GM18502 (cell line): ENCODE results near the gene C21orf91.

Experiments used
- ATAC-seq: cut with Tn5 transposase; IDR thresholded peaks from one replicate; pipeline ENCODE4 v1.9.1; 2021; ENCODE audit warnings: mild to moderate bottlenecking; ENCODE audit not compliant: unreplicated experiment, poor library complexity

C21orf91 gene

DNA sequence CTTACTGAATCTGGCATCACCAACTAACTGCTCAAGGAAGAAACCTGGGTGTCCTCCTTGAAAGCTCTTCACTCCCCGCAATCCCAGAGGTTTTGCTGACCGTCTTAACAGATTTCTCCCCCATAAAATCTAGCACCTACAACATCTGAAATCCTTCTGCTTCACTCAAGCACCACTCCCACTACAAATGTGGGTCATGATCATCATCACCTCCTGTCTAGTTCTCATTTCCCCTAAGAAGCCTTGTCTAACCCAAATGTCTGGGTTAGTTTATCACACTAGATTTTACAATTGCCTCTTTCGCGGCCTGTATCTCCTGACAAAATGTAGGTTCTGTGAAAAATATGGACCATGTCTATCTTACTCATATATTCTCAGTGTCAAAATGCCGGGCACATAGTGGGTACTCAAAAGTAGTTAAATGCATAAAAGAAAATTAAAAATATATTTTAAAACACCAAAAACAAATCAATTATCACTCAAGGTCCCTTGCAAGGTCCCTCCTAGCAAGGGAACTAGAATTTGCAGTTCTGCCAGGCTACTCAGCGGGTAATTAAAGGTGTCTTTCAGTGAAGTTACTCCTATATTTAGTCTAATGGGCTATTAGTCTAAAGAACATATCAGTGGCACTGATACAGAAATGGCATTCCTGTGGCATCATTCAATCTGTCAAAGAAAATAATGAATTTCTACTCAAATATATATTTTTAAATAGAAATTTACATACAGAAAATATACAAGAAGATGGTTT, 19.6 kb downstream of the C21orf91 start:
- no peak for ATAC-seq

GRCh38 chr21:17798796-17799195, 20.4 kb downstream of the C21orf91 start:
- ATAC-seq = no peak

DNA sequence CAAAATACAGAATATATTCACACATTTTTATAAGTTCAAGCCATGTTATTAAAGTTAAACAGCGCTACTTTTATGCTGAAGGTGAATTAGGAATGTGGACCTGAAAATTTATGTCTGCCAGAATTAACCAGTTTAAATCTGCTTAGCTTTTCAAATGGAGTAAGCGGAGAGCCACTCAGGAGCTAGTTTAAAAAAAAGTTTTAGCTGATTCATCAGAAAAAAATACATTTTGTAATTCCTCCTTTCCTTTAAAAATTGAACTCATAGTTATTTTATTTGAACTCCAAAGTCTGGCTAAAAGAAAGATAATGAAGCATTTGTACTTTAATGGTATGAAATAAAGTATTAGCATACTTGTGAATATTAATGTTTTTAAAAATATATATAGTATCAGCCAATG, 21.2 kb downstream of the C21orf91 start:
- no peak for ATAC-seq

DNA sequence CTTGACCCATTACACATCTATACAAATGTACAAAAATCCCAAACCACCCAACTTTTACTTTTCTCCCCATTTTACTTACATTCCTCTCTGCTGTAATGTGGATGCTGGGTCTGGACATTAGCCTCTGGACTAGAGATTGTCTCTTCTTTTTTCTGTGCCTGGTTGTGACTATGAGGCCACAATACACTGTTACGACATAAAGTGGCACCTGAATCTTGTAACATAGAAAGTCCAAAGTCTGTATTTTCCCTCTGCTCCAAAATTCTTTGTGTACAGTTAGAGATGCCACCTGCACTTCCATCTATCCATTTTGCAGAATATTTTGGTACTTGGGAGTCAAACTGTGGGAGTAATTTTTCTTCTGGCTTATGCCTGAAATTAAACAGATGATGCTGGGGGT, 22.7 kb downstream of the C21orf91 start:
- ATAC-seq = no peak

DNA sequence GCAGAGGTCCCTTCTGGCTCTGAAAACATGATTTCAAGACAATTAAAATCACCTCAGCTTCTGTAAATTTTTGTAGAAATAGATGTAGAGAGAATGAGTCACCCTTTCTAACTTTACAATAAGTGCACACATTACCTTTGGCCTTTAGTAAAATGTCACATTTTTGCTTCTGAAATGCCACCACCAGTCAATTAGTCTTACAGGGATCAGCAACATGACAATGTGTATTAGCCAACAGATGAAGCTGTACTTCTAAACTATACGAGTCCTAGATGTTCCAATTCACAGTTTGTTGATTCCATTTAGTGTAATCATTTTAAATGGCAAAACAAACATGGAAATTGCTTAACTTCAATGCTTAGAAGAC, 23.1 kb downstream of the C21orf91 start:
- no peak for ATAC-seq

- no peak for ATAC-seq
Measured at GRCh38 chr21:17795146-17796036, 23.8 kb downstream of the C21orf91 start.

- no peak for ATAC-seq
Measured at GRCh38 chr21:17794518-17795145, 24.5 kb downstream of the C21orf91 start.

- ATAC-seq = peak; percentile 75
Measured at GRCh38 chr21:17793246-17794123, 25.7 kb downstream of the C21orf91 start.

DNA sequence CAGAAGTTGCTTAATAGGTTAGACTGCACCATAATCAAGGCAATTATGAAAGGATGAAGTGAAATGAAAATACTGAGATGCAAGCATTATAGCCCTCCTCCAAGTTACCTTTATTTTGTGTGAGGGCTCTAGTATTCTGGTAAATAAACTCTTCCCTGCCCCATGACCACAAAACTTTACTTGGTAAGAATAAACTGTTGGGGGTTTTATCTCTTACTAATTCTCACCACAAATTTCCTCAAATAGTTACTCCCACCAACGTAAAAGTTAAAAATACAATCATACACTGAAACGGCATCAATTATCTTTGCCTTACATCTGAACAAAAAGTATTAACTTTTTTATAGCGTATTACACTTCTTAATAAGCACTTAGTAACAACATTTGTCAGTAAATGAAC, 29.5 kb downstream of the C21orf91 start:
- ATAC-seq = no peak

- ATAC-seq = no peak
Measured at GRCh38 chr21:17789069-17789468, 30.1 kb downstream of the C21orf91 start.

GRCh38 chr21:17786851-17787181, 32.3 kb downstream of the C21orf91 start:
- no peak for ATAC-seq

DNA sequence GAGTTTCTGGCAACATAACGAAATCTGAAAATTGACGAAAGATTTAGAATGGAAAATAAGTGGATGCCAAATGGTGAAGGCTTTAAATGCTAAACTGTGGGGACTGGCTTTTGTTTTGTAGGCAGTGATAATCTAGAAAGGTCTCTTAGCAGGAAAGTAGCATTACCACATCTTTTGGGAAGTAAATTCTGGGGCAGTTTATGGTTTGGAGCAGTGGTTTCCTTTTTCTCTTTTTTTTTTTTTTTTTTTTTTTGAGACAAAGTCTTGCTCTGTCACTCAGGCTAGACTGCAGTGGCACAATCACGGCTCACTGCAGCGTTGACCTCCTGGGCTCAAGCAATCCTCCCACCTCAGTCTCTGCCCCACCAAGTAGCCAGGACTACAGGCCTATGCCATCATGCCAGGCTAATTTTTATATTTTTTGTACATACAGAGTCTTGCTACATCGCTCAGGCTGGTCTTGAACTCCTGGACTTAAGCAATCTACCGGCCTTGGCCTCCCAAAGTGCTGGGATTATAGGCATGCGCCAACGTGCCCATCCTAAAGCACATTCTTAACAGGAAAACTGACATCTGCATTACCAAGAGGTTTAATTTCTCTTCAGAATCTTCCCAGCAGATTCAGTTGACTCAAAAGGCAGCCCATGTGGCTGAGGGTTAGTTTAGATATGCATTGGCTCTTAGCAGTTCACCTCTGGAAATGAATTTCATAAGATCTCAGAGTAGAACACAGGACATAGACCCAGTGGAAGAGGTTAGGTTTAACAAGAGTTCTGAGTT, 32.9 kb downstream of the C21orf91 start:
- ATAC-seq = no peak

DNA sequence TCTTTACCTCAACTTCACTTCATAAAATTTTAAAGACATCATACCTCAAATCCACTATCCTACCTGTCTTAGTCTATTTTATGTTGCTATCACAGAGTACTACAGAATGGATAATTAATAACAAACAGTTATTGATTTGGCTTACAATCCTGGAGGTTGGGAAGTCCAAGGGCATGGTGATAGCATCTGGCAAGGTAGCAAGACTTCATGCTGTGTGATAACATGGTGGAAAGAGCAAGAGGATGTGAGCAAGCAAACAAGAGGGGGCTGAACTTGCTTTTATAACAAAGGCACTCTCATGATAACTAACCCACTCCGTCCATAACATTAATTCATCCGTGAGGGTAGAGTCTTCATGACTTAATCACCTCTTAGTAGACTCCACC, 33.8 kb downstream of the C21orf91 start:
- ATAC-seq = no peak

DNA sequence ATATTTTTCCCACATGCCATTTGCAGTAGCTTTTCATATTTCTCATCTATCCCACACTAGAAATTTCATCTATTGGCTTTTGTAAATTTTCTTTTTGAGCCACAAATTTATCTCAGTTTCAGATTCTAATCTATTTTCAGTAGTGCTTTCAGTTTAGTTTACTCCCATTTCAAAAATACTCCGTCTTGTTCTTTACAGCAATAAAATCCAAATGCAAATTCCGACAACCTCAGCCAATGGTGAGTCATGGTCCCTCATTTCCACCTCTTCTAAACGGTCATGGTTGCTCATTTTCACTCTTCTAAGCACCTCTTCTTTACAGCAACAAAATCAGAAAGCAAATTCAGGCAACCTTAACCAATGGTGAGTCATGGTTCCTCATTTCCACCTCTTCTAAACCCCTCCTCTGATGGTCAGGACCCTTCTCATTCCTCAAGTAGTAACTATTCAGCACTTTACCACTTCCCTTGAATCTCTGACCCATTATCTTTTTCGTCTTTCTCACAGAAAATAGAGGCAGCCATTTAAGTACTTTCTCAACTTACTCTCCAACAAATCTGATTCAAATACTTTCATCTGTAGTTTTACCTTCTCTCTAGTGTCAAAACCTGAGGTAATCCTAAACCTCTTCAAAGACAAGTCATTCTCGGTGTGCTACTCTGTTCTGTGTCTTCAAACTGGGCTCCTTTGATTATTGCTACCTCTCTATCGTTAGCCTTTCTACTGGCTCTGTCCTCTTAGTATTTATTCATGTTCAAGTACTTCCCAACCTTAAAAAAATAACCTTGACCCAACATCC, 34.4 kb downstream of the C21orf91 start:
- ATAC-seq = peak; percentile 60

GRCh38 chr21:17784180-17784598, 35.0 kb downstream of the C21orf91 start:
- peak; percentile 42 for ATAC-seq

DNA sequence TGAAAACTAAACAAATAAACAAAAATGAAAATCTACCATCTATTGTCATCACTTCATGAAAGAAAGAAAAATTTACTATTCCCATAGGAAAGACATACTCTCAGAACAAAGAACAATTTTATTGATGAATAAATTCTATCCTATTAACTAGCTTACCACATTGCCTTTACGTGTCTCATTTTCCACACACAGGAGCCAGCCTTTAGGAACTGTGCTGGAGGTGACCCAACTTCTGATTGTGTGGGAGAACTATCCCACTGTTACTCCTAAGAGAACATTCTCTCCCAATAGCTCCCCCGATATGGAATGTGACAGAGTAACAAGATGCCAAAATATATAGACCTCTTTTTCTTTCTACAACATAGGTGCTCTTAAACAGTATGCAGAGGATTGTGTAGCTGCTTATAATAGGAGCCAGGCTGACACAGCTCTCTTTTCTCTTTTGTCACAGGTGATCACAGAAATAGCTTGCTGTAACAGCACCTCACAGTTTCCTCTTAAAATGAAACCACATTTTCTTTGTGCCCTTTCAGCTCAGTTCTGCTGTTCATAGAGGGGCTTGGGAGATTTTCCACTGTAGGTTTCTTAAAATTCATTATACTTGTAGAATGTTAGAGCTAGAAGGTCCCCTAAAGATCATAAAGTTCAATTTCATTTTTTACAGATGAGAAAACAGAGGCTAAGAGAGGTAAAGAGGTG, 35.5 kb downstream of the C21orf91 start:
- ATAC-seq = peak; percentile 31

GRCh38 chr21:17783003-17783402, 36.2 kb downstream of the C21orf91 start:
- ATAC-seq = no peak

DNA sequence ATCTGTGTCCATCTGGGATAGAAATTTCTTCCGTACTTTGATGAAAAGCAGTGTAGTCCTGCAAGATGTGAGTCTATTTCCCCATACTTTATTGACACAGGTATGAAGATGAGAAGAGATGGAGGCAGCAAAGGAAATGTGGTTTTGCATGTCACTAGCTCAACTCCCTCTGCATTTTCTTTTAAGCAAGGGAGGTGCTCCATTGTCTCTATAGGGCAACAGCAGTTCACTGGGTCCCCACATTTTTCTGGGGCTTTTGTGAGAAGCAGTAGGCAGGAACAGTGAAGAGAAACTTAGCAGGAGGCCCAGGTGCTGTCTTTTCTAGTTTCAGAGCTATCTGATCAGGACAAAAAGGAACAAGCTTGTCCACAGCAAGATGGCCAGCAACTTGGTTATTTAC, 37.1 kb downstream of the C21orf91 start:
- no peak for ATAC-seq
